PC-9 (cell line): ENCODE data around the gene ALK.

Experiments used
- CTCF ChIP-seq: fragments of 200-600 bp; sonication (generic); conservative IDR thresholded peaks from 2 replicates; pipeline ENCODE4 v1.6.1; 2017; ENCODE audit warnings: mixed run types, antibody characterized with exemption, mild to moderate bottlenecking, moderate library complexity
- EZH2 ChIP-seq: fragments of 200-600 bp; sonication (generic); IDR thresholded peaks from 2 replicates; pipeline ENCODE4 v1.8.0; 2017; ENCODE audit warnings: antibody characterized with exemption, low read depth

GRCh38 chr2:29398384-29399237 lies 522.8 kb downstream of the ALK start:
- TF ChIP-seq CTCF (no peak), EZH2 (no peak)
